ENCODE measurements around the gene SNX5. TPM values are rescaled to one million over a fixed set of nuclear protein-coding genes. Genes with fewer than 3 reads are reported as not detected.
A peak's percentile ranks its signal among the peaks of the same experiment; 100 is the strongest.

The SNX5 gene
- 100 to 1,000 TPM; 182 to 188 TPM for total RNA-seq

- DNase-seq (ENCODE audit: low spot score in 2 of 2) (peak; percentile 97 to 100), ATAC-seq (peak; percentile 88 to 95)
- Mint-ChIP-seq H3K9me3 (no peaks in the 10 kb centered on the region), H3K27ac (peak within 1 kb of the TSS; percentile 97 to 98), H3K36me3 (peaks cover 65 to 81% of the 10 kb centered on the region in 2 donors)
These were observed at the start of gene SNX5, which contains the start of gene MGME1 for GRCh38 chr20:17968366-17969277. Gene SNX5 (minus strand): TSS chr20:17968794. CDS start chr20:17968425, 369 bp downstream. Gene MGME1 (plus strand): TSS chr20:17969018. CDS start chr20:17969860, 842 bp downstream.

- no peak overlapping the region for H3K27ac Mint-ChIP-seq
These were observed 49.5 kb upstream of the SNX5 start for GRCh38 chr20:18018100-18018499.

GRCh38 chr20:18016772-18017171, 48.2 kb upstream of the SNX5 start:
- no peaks in the 10 kb centered on the region for H3K9me3 Mint-ChIP-seq
- ATAC-seq, result no peak
- no peak overlapping the region for H3K27ac Mint-ChIP-seq

More at GRCh38 chr20:18018100-18018499, 49.5 kb upstream of the SNX5 start:
- Mint-ChIP-seq H3K36me3 (no peaks in the 10 kb centered on the region), H3K9me3 (no peaks in the 10 kb centered on the region)
- DNase-seq (ENCODE audit: low spot score in 2 of 2), result no peak
- ATAC-seq, result no peak

GRCh38 chr20:18014411-18014810, 45.8 kb upstream of the SNX5 start:
- Mint-ChIP-seq H3K27ac (no peak overlapping the region), H3K36me3 (no peaks in the 10 kb centered on the region), H3K9me3 (no peaks in the 10 kb centered on the region)
- no peak for ATAC-seq
- DNase-seq (ENCODE audit: low spot score in 2 of 2), result no peak

More at GRCh38 chr20:18016772-18017171, 48.2 kb upstream of the SNX5 start:
- H3K36me3 Mint-ChIP-seq, result no peaks in the 10 kb centered on the region
- no peak for DNase-seq (ENCODE audit: low spot score in 2 of 2)

- no peak for ATAC-seq
- Mint-ChIP-seq H3K27ac (no peak overlapping the region), H3K9me3 (no peaks in the 10 kb centered on the region), H3K36me3 (no peaks in the 10 kb centered on the region)
- DNase-seq (ENCODE audit: low spot score in 2 of 2), result no peak
These were observed 44.3 kb upstream of the SNX5 start for GRCh38 chr20:18012901-18013300.

GRCh38 chr20:18011951-18012645, 43.5 kb upstream of the SNX5 start:
- Mint-ChIP-seq H3K27ac (peak overlapping the region in 1 of 2 donors; percentile 9), H3K36me3 (no peaks in the 10 kb centered on the region), H3K9me3 (no peaks in the 10 kb centered on the region)
- no peak for ATAC-seq
- no peak for DNase-seq (ENCODE audit: low spot score in 2 of 2)

GRCh38 chr20:18011482-18011881, 42.9 kb upstream of the SNX5 start:
- H3K36me3 Mint-ChIP-seq, result no peaks in the 10 kb centered on the region
- peak overlapping the region in 1 of 2 donors; percentile 9 for H3K27ac Mint-ChIP-seq
- ATAC-seq (no peak), DNase-seq (ENCODE audit: low spot score in 2 of 2) (no peak)
- H3K9me3 Mint-ChIP-seq, result no peaks in the 10 kb centered on the region

GRCh38 chr20:18009116-18009515, 40.5 kb upstream of the SNX5 start:
- H3K27ac Mint-ChIP-seq, result no peak overlapping the region
- no peaks in the 10 kb centered on the region for H3K9me3 Mint-ChIP-seq
- DNase-seq (ENCODE audit: low spot score in 2 of 2), result no peak
- no peak for ATAC-seq
- no peaks in the 10 kb centered on the region for H3K36me3 Mint-ChIP-seq

GRCh38 chr20:18007534-18008292, 39.1 kb upstream of the SNX5 start:
- Mint-ChIP-seq H3K27ac (no peak overlapping the region), H3K36me3 (no peaks in the 10 kb centered on the region), H3K9me3 (no peaks in the 10 kb centered on the region)
- ATAC-seq, result no peak
- peak in 1 of 2 donors; percentile 42 for DNase-seq (ENCODE audit: low spot score in 2 of 2)

- no peaks in the 10 kb centered on the region for H3K9me3 Mint-ChIP-seq
- H3K27ac Mint-ChIP-seq, result no peak overlapping the region
- DNase-seq (ENCODE audit: low spot score in 2 of 2) (no peak), ATAC-seq (no peak)
- H3K36me3 Mint-ChIP-seq, result no peaks in the 10 kb centered on the region
These were observed 38.1 kb upstream of the SNX5 start for GRCh38 chr20:18006684-18007083.

- no peak for DNase-seq (ENCODE audit: low spot score in 2 of 2)
- H3K36me3 Mint-ChIP-seq, result no peaks in the 10 kb centered on the region
- ATAC-seq, result no peak
- no peaks in the 10 kb centered on the region for H3K9me3 Mint-ChIP-seq
- H3K27ac Mint-ChIP-seq, result no peak overlapping the region
These were observed 37.4 kb upstream of the SNX5 start for GRCh38 chr20:18005990-18006364.

- DNase-seq (ENCODE audit: low spot score in 2 of 2), result peak in 1 of 2 donors; percentile 35
- Mint-ChIP-seq H3K9me3 (no peaks in the 10 kb centered on the region), H3K27ac (no peak overlapping the region), H3K36me3 (no peaks in the 10 kb centered on the region)
- no peak for ATAC-seq
These were observed 36.8 kb upstream of the SNX5 start for GRCh38 chr20:18005170-18005989.

GRCh38 chr20:18004384-18005031, 35.9 kb upstream of the SNX5 start:
- ATAC-seq (no peak), DNase-seq (ENCODE audit: low spot score in 2 of 2) (peak in 1 of 2 donors; percentile 47)
- no peaks in the 10 kb centered on the region for H3K36me3 Mint-ChIP-seq
- no peaks in the 10 kb centered on the region for H3K9me3 Mint-ChIP-seq
- H3K27ac Mint-ChIP-seq, result no peak overlapping the region

- no peaks in the 10 kb centered on the region for H3K36me3 Mint-ChIP-seq
- ATAC-seq (no peak), DNase-seq (ENCODE audit: low spot score in 2 of 2) (no peak)
- H3K9me3 Mint-ChIP-seq, result no peaks in the 10 kb centered on the region
- H3K27ac Mint-ChIP-seq, result no peak overlapping the region
These were observed 35.3 kb upstream of the SNX5 start for GRCh38 chr20:18003897-18004296.

GRCh38 chr20:18001131-18001921, 32.7 kb upstream of the SNX5 start:
- H3K27ac Mint-ChIP-seq, result no peak overlapping the region

More at GRCh38 chr20:18001131-18001921, 32.7 kb upstream of the SNX5 start:
- Mint-ChIP-seq H3K36me3 (no peaks in the 10 kb centered on the region), H3K9me3 (no peaks in the 10 kb centered on the region)
- no peak for ATAC-seq
- no peak for DNase-seq (ENCODE audit: low spot score in 2 of 2)
